Stimulated activated naive CD8-positive, alpha-beta T cell treated with anti-CD3 and anti-CD28 coated beads, Interleukin-15, amount 100 ng/mL, for 72 hours (primary cell): ENCODE measurements around the gene FGB.

Experiments
- ATAC-seq: fragments of 150-1000 bp; cut with Tn5 transposase; 2 replicates; pipeline ENCODE4 v1.10.0; 2021; ENCODE audit warnings: mild to moderate bottlenecking, moderate library complexity
- DNase-seq, 2 donors: peaks; one replicate each; pipeline ENCODE4 v3.0.0; 2021 to 2022
- H3K27ac Mint-ChIP-seq, 2 donors: one replicate each; pipeline ENCODE4 v1.8.0; 2022; ENCODE audit warnings: mild to moderate bottlenecking in 2 of 2, mixed read lengths in 2 of 2, moderate library complexity in 2 of 2
- H3K27me3 Mint-ChIP-seq: one replicate; pipeline ENCODE4 v1.8.0; 2022; ENCODE audit warnings: mixed read lengths
- H3K4me1 Mint-ChIP-seq: one replicate; pipeline ENCODE4 v1.8.0; 2022; ENCODE audit warnings: mild to moderate bottlenecking, mixed read lengths
- H3K4me3 Mint-ChIP-seq, 2 donors: one replicate each; pipeline ENCODE4 v1.8.0; 2022; ENCODE audit warnings: mild to moderate bottlenecking in 2 of 2, mixed read lengths in 2 of 2, moderate library complexity in 1 of 2
- H3K9me3 Mint-ChIP-seq, 2 donors: one replicate each; pipeline ENCODE4 v1.8.0; 2022; ENCODE audit warnings: mixed read lengths in 2 of 2

The FGB gene

DNA sequence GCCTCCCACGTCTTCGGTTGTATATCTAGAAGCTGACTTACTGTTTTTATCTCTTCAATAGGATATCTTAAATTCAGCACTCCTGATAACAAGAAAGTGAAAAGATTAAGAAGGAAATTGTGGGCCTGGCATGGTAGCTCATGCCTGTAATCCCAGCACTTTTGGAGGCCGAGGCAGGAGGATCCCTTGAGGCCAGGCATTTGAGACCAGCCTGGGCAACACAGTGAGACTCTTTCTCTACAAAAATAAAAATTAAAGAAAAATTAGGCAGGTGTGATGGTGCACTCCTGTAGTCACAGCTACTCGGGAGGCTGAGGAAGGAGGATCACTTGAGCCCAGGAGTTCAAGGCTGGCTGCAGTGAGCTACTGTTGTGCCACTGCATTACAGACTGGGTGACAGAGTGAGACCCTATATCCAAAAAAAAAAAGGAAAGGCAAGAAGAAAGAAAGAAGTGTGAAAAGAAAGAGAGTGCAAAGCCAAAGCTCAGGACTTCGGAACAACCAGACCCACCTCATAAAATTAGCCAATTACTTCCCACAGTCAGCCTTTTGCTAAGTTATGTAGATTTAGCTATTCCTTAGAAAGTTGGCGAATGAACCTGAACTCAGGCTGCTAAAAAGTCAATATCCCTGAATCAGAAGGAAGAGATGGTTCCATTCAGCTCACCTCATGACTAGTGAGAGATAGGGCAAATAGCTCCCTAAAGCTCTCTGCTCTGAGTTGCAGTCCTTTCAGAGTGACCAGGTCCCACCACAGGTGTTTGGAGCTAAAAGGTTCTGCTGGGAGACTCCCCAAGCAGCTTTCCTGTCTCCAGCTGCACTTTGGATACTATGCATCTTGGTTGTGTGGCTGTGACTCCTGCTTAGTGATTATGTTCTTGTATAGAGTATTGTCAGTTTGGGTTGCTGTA is 40.5 kb downstream of the FGB start:
- H3K27me3 Mint-ChIP-seq: peaks cover 35% of the 10 kb centered on the region

DNA sequence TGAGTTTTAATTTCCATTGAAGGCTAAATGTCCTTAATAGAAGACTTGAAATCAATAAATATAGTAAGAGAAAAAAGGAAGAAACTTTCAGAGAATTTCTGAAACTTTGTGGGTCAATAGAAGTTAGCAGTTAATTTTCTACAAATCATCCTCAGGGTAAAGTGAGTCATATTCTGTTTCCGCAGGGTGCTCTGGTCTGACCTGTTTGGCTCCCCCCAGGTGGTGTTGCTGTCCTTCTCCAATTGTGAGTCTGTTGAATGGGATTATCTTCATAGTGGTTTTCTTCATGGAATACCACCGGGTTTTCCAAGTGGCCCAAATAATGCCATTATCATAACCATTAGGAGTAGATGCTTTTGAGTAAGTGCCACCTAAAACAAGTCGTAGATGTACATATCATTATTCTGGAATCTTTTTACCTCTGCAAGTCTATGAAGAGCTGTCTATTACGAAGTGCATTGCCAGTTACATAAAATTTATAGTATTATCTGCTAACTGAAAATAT is 41.9 kb downstream of the FGB start:
- H3K27me3 Mint-ChIP-seq: peaks cover 42% of the 10 kb centered on the region
- H3K9me3 Mint-ChIP-seq: no peaks in the 10 kb centered on the region
- ATAC-seq (no peak), DNase-seq (no peak)
- no peak overlapping the region for H3K27ac Mint-ChIP-seq
- H3K4me3 Mint-ChIP-seq: no peak overlapping the region
- H3K4me1 Mint-ChIP-seq: no peaks in the 10 kb centered on the region

More for the DNA sequence above, 40.5 kb downstream of the FGB start:
- Mint-ChIP-seq H3K4me1 (no peaks in the 10 kb centered on the region), H3K9me3 (no peaks in the 10 kb centered on the region), H3K27ac (no peak overlapping the region), H3K4me3 (no peak overlapping the region)
- ATAC-seq (no peak), DNase-seq (no peak)

DNA sequence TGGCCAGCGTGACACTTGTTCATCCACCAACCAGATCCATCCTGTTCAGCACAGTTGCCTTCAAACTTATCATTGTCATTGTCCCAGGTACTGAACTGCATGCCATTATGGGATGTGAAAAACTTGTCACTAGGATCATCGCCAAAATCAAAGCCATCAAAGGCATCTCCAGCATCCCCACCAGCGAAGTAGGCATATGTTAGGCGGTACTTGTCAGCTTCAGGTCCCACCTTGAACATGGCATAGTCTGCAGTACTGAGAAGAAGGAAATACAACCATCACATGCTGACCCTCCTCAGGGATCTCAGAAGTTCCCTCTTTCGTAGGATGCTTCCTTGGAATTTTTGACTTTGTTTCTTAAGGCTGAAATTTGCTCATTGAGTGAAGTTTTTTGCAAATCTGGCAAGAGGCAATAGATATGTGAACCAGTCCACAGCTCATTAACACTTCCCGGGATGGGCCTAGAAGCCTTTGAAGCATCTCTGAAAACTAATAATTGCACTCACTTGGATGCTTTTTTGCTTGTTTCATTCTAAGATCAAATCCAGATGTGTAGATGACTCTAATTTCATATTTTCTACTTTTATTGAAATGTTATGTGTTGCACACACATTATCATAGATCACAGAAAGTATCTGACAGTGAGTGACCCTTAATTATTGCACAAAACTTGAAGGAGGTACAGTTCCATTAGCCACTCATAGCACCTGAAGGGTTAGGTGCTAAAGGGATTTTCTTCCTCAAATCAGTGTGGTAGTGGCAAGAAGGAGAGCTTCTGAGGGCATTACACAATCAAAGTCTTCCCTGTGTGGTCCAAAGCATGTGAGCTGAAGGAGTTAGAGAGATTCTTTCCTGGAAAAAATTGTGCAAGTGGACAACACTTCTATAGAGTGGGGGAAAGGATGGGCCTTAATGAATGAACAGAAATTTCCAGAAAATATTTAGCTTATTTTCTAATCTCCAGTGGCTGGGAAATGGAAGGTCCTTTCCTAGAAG is 44.2 kb downstream of the FGB start:
- Mint-ChIP-seq H3K27ac (no peak overlapping the region), H3K4me1 (no peaks in the 10 kb centered on the region), H3K4me3 (no peak overlapping the region), H3K27me3 (peaks cover 31% of the 10 kb centered on the region), H3K9me3 (no peaks in the 10 kb centered on the region)
- ATAC-seq: no peak
- DNase-seq: no peak

DNA sequence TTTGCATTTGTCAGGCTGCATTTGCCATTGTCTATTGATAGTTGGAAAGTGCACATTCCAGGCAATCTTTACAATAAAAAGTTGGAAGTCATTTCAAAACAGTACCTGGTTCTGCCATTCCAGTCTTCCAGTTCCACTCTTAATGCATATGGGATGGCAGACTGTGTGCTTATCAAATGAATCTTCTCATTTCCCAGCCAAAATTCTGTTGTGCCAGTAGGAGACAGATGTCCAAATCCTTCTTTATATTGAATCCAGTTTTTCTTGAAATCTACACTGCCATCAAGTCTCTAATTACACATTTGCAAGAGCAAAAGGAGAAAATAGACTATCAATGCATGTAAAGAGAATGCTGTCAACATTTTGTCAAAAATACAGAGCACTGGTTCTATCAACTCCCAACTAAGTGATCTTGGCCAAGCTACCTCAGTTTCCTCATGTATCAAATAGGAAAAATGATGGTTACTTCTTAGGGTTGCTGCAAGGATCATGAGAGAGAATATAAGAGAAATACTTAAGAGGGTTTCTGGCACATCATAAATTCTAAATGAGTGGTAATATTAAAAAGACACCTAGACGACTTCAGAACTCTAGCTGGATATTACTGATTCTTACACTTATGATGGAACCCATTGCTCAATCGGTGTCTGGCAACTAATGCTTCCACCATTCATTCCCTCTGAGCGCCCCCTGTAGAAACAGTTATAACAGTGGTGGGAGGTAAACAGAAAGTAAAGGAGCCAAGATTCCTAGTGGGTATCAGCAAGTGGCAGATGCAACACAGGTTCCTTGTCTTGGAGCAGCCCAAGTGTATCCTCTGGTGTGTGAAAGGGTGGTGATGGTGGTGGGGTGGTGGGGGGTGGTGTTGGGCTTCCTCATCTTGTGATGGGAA is 45.8 kb downstream of the FGB start:
- DNase-seq: no peak
- no peak for ATAC-seq
- Mint-ChIP-seq H3K9me3 (no peaks in the 10 kb centered on the region), H3K4me3 (no peak overlapping the region), H3K4me1 (no peaks in the 10 kb centered on the region), H3K27me3 (peaks cover 26% of the 10 kb centered on the region), H3K27ac (no peak overlapping the region)

DNA sequence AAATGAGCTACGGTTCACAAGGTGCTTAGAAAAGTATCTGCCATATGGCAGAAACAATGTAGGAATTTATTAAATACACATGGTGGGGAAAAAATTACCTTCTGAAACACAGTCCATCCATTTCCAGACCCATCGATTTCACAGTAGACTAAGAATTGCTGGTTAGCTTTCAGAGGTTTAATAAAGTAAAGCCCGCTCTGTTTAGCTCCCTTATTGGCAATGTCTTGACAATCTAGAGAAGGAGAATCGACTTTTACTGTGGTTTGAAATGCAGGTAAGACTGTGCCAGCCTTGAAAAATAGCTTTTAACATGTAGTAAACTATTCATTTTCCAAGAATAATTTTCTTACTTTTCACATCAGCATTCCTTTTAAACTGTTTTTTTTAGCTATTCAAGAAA is 46.7 kb downstream of the FGB start:
- ATAC-seq (no peak), DNase-seq (no peak)
- Mint-ChIP-seq H3K9me3 (no peaks in the 10 kb centered on the region), H3K27me3 (peaks cover 26% of the 10 kb centered on the region), H3K4me3 (no peak overlapping the region), H3K4me1 (no peaks in the 10 kb centered on the region), H3K27ac (no peak overlapping the region)

DNA sequence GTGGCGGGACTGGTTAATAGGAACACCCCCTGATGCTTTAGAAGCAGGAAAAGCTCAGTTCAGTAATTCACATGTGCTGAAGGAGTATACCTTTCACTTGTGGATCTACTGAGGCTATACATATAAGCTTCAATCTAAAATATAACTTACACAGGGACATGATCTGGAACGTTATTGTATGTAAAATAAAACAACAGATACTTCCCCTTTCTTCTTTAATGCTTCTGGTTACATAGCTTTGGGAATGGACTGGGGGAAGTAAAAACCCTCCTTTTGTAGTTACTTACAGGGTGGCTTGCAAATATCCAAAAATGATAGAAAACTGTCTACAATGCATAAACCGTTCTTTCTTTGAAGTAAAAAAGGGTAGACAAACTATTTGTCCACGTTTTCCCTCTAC is 47.8 kb downstream of the FGB start:
- DNase-seq: no peak
- Mint-ChIP-seq H3K4me3 (no peak overlapping the region), H3K27ac (no peak overlapping the region), H3K4me1 (no peaks in the 10 kb centered on the region), H3K27me3 (peaks cover 17% of the 10 kb centered on the region), H3K9me3 (no peaks in the 10 kb centered on the region)
- ATAC-seq: no peak

DNA sequence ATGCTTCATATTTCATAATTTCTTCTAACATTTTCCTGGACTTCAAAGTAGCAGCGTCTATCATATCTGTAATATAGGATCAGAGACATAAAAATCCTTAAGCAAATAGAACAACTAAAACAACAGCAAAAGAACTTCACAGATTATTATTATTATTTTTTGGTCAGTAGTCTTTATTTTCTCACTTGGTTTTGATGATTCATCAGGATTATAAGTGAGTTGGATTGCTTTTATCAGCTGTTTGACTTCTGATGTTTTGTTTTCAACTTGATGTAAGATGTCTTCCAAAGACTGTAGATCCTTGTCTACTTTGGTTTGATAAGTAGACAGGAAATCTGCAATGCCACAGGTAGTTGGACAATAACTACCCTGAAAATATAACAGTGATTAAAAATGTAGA is 49.0 kb downstream of the FGB start:
- Mint-ChIP-seq H3K4me1 (peaks cover 3% of the 10 kb centered on the region), H3K27ac (no peak overlapping the region), H3K27me3 (peaks cover 9% of the 10 kb centered on the region), H3K9me3 (no peaks in the 10 kb centered on the region), H3K4me3 (no peak overlapping the region)
- no peak for ATAC-seq
- DNase-seq: no peak

DNA sequence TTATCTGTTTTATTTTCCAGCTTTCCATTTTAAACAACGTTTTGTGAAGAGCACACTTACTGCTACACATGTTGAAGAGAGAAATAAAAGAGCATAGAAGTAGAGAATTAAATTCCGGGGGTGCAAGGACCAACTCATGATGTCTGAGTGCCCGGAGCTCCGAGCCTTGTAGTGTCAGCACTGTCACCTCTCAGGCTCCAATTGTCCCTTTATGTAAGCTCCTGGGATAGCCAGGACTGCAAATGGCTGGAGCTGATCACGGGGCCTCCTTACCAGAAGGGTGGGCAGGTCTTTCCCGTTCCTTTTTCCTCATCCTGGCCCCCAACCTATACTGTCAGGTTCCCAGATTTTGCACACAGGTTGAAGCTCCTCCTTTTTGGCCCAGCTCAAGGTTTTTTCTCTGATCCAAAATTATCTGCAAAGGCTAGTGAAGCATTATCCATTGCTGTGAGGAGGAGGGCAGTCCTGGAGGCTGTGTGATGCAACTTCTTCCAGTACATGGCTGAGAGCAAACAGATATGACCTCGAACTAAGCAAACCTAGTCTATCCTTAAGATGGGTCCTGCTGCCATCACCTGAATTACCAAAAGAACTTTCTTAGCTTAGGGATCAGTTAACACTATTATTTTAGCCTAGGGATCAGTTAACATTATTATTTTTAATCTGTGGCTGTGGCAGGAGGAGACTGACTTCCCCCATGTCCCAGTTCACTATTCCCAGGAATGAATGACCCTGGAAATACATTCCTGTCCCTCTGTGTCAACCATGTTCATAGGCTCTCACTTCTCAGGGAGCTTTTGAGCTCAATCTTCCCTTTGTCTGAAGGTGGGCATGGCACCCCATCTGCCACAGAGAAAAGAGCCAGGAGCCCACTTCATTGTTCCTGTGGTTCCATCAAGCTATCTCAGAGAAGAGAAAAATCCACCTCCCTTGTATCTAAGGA is 49.9 kb downstream of the FGB start, which contains the start of gene FGG:
FGG (minus strand) TSS at position 185 of the 943 bp plus-strand sequence; CDS start at position 138, 47 bp downstream.
- no peak within 1 kb of the TSS for H3K4me3 Mint-ChIP-seq
- DNase-seq (no peak), ATAC-seq (no peak)
- H3K4me1 Mint-ChIP-seq: peaks cover 8% of the 10 kb centered on the region
- no peak within 1 kb of the TSS for H3K27ac Mint-ChIP-seq
- H3K9me3 Mint-ChIP-seq: no peaks in the 10 kb centered on the region
- H3K27me3 Mint-ChIP-seq: peaks cover 9% of the 10 kb centered on the region

DNA sequence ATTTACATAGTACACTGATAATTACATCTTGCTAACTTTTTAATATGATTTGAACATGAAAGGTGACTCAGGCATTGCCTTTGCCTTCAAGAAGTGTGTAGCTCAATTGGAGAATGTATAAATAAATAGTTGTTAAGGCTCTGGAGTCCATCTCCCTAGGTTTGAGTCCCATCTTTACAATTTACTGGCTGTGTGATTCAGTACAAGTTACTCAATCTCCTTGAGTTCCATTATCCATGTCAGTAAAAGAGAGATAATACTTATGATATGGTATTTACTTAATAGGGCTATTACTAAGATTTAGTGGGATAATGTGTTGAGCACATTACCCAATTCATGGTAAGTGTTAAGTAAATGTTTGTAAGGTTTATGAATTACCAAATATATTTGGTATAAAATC is 51.5 kb downstream of the FGB start:
- Mint-ChIP-seq H3K4me1 (peaks cover 8% of the 10 kb centered on the region), H3K27ac (no peak overlapping the region), H3K9me3 (no peaks in the 10 kb centered on the region), H3K4me3 (no peak overlapping the region), H3K27me3 (no peaks in the 10 kb centered on the region)
- no peak for DNase-seq
- ATAC-seq: no peak

DNA sequence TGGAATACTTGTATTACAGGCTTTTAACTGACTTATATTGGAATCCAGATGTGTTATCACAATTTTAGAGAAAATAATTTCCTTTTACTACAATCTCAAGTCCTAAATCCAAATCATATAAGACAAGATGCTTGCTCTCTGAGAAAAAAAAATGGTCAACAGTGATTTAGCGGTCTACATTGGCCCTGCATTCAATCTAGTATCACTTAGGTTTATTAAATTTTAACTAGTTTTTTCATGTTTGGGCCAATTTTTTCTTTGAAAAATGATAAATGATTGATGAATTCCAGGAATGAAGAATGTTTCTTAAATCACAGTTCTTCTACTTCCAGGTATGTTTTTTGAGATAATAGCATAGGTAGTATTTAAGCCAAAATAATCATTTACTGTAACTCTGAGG is 52.4 kb downstream of the FGB start:
- H3K27me3 Mint-ChIP-seq: no peaks in the 10 kb centered on the region
- peaks cover 8% of the 10 kb centered on the region for H3K4me1 Mint-ChIP-seq
- no peak for DNase-seq
- no peak overlapping the region for H3K27ac Mint-ChIP-seq
- H3K4me3 Mint-ChIP-seq: no peak overlapping the region
- ATAC-seq: no peak
- H3K9me3 Mint-ChIP-seq: no peaks in the 10 kb centered on the region

DNA sequence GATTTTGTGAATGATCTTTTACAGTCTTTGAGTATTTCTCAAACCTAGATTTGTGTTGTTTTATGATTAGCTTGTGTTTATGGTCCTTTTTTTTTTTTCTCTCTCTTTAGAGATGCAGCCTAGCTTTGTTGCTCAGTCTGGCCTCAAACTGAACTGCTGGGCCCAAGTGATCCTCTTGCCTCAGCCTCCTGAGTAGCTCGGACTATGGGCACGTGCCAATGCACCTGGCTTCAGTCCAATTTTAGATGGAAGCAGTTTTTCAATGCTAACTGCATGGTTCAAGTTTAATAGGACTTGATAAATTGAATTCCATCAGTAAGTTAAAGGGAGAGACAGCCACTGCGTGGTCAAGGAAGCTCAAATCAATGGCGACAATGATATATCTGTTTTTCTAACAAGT is 53.5 kb downstream of the FGB start:
- Mint-ChIP-seq H3K4me3 (no peak overlapping the region), H3K9me3 (no peaks in the 10 kb centered on the region), H3K27ac (peak overlapping the region in 1 of 2 donors; percentile 56), H3K27me3 (no peaks in the 10 kb centered on the region), H3K4me1 (peaks cover 8% of the 10 kb centered on the region)
- DNase-seq (no peak), ATAC-seq (no peak)

DNA sequence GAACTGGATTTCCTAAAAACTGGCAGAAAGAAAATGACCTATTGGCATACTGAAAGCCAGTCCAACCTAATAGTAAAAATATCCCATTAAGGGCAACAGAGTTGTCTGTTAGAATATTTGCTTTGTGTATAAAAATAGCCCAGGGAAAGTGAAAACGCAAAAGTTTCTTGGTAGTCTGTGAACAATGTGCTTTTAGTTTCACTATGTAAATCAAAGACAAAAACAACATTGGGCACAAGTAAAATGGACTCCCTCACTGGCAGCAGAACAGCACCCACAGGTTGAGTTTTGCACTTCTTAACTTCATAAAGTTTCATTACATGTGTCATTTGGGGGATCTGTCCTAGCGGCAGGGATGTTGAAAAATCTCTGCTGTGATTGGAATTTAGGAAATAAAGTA is 53.9 kb downstream of the FGB start:
- peaks cover 8% of the 10 kb centered on the region for H3K4me1 Mint-ChIP-seq
- DNase-seq (no peak), ATAC-seq (peak; percentile 49)
- peak overlapping the region; percentile 56 to 83 for H3K27ac Mint-ChIP-seq
- H3K4me3 Mint-ChIP-seq: peak overlapping the region; percentile 13 to 29
- H3K9me3 Mint-ChIP-seq: no peaks in the 10 kb centered on the region
- H3K27me3 Mint-ChIP-seq: no peaks in the 10 kb centered on the region

DNA sequence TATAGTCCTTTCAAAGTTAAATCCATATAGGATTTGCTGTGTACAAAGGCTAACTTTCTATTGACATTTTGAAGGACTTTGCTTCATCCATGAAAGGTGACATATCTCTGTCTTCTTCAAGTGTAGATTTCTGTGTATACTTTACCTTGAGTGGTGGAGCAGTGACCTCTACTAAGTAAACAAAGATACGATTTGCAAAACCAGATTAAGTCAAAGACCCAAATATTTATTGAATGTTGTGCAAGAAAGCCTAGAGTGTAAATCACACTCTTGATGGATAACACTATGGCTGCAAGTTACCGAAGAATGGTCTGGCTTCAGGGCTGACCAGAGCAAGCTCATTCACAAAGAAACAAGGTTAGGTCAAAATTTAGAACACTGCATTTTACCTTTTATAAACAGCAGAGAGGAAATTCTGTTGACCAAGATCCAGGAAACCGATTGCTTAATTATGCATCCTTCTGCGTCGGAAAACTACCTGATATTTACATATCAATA is 55.1 kb downstream of the FGB start:
- Mint-ChIP-seq H3K9me3 (no peaks in the 10 kb centered on the region), H3K27me3 (no peaks in the 10 kb centered on the region), H3K4me1 (peaks cover 8% of the 10 kb centered on the region), H3K27ac (no peak overlapping the region), H3K4me3 (no peak overlapping the region)
- ATAC-seq: no peak
- DNase-seq: no peak
